SJCRH30 (cell line): ENCODE results near the gene PSMD3. TPM values are rescaled to one million over a fixed set of nuclear protein-coding genes. Genes with fewer than 3 reads are reported as not detected.

Source experiments
- DNase-seq, 2 experiments: peaks; one replicate each; pipeline ENCODE4 v3.0.0-alpha.2; 2015 to 2020
- H3K27ac ChIP-seq: fragments of 250-450 bp; sonication (Bioruptor Pico); 2 replicates; pipeline ENCODE4 v1.5.1; 2020; ENCODE audit warnings: mild to moderate bottlenecking, moderate library complexity
- H3K27me3 ChIP-seq: fragments of 250-450 bp; sonication (Bioruptor Pico); 2 replicates; pipeline ENCODE4 v1.5.1; 2020; ENCODE audit warnings: mild to moderate bottlenecking, moderate library complexity
- H3K36me3 ChIP-seq: fragments of 250-450 bp; sonication (Bioruptor Pico); 2 replicates; pipeline ENCODE4 v1.5.1; 2020; ENCODE audit warnings: mild to moderate bottlenecking, moderate library complexity
- H3K4me1 ChIP-seq: fragments of 250-450 bp; sonication (Bioruptor Pico); 2 replicates; pipeline ENCODE4 v1.5.1; 2020; ENCODE audit warnings: mild to moderate bottlenecking, moderate library complexity
- H3K4me3 ChIP-seq: fragments of 250-450 bp; sonication (Bioruptor Pico); 2 replicates; pipeline ENCODE4 v1.5.1; 2020; ENCODE audit warnings: mild to moderate bottlenecking, moderate library complexity
- H3K9me3 ChIP-seq: fragments of 250-450 bp; sonication (Bioruptor Pico); replicated peaks from 2 replicates; pipeline ENCODE4 v1.5.1; 2020; ENCODE audit warnings: mild to moderate bottlenecking, moderate library complexity
- total RNA-seq: library from RNA; depleted of rRNA; stranded (reverse); fragments of >200 nt; shearing (Covaris generic); gene quantifications from 2 replicates; pipeline ENCODE4 v1.2.3, GENCODE V29; 2014

Gene PSMD3
- total RNA-seq, 1 experiment from 2014 or later = 128 TPM

- no peak overlapping the region for H3K27ac ChIP-seq
- H3K4me1 ChIP-seq = no peaks in the 10 kb centered on the region
- H3K27me3 ChIP-seq = no peaks in the 10 kb centered on the region
- no peak for DNase-seq
- no peak overlapping the region for H3K4me3 ChIP-seq
- H3K9me3 ChIP-seq = no peaks in the 10 kb centered on the region
- no peaks in the 10 kb centered on the region for H3K36me3 ChIP-seq
Measured at GRCh38 chr17:39951924-39952679, 28.5 kb upstream of the PSMD3 start.

GRCh38 chr17:39952680-39953470 is 27.7 kb upstream of the PSMD3 start:
- DNase-seq = peak; percentile 90 to 94
- Histone ChIP-seq H3K27ac (no peak overlapping the region), H3K27me3 (no peaks in the 10 kb centered on the region), H3K9me3 (no peaks in the 10 kb centered on the region), H3K4me3 (peak overlapping the region; percentile 48), H3K36me3 (no peaks in the 10 kb centered on the region), H3K4me1 (no peaks in the 10 kb centered on the region)

GRCh38 chr17:39953471-39953888 is 27.1 kb upstream of the PSMD3 start:
- Histone ChIP-seq H3K9me3 (no peaks in the 10 kb centered on the region), H3K4me1 (no peaks in the 10 kb centered on the region), H3K27me3 (no peaks in the 10 kb centered on the region), H3K4me3 (peak overlapping the region; percentile 48), H3K27ac (no peak overlapping the region), H3K36me3 (no peaks in the 10 kb centered on the region)
- DNase-seq = no peak

- H3K4me1 ChIP-seq = 0 out of 2 replicates have a peak, but pooled peaks cover 3% of the 10 kb centered on the region
- H3K27me3 ChIP-seq = no peaks in the 10 kb centered on the region
- no peak overlapping the region for H3K27ac ChIP-seq
- no peak overlapping the region for H3K4me3 ChIP-seq
- no peaks in the 10 kb centered on the region for H3K9me3 ChIP-seq
- no peak for DNase-seq
- no peaks in the 10 kb centered on the region for H3K36me3 ChIP-seq
Measured at GRCh38 chr17:39954876-39955275, 25.7 kb upstream of the PSMD3 start.

GRCh38 chr17:39955726-39956225 is 24.8 kb upstream of the PSMD3 start:
- no peak overlapping the region for H3K27ac ChIP-seq
- 0 out of 2 replicates have a peak, but pooled peaks cover 3% of the 10 kb centered on the region for H3K4me1 ChIP-seq
- DNase-seq = no peak
- no peak overlapping the region for H3K4me3 ChIP-seq
- no peaks in the 10 kb centered on the region for H3K36me3 ChIP-seq
- H3K9me3 ChIP-seq = no peaks in the 10 kb centered on the region
- no peaks in the 10 kb centered on the region for H3K27me3 ChIP-seq

GRCh38 chr17:39960524-39961041 is 20.0 kb upstream of the PSMD3 start:
- Histone ChIP-seq H3K4me3 (no peak overlapping the region), H3K9me3 (no peaks in the 10 kb centered on the region), H3K4me1 (0 out of 2 replicates have a peak, but pooled peaks cover 3% of the 10 kb centered on the region), H3K27ac (no peak overlapping the region), H3K36me3 (no peaks in the 10 kb centered on the region), H3K27me3 (0 out of 2 replicates have a peak, but pooled peaks cover 2% of the 10 kb centered on the region)
- DNase-seq = no peak

- Histone ChIP-seq H3K27ac (no peak within 1 kb of the TSS), H3K4me1 (0 out of 2 replicates have a peak, but pooled peaks cover 3% of the 10 kb centered on the region), H3K36me3 (no peaks in the 10 kb centered on the region), H3K4me3 (no peak within 1 kb of the TSS), H3K9me3 (no peaks in the 10 kb centered on the region), H3K27me3 (0 out of 2 replicates have a peak, but pooled peaks cover 4% of the 10 kb centered on the region)
- DNase-seq = no peak
Measured at GRCh38 chr17:39962642-39963220, 17.9 kb upstream of the PSMD3 start, which contains the start of gene GSDMA. Gene GSDMA, plus strand, starts transcription at chr17:39963004. Its CDS starts 2,684 bp downstream, at chr17:39965688.

GRCh38 chr17:39963829-39964228 is 16.8 kb upstream of the PSMD3 start:
- no peak for DNase-seq
- Histone ChIP-seq H3K9me3 (no peaks in the 10 kb centered on the region), H3K4me3 (no peak overlapping the region), H3K36me3 (no peaks in the 10 kb centered on the region), H3K4me1 (0 out of 2 replicates have a peak, but pooled peaks cover 3% of the 10 kb centered on the region), H3K27me3 (peaks cover 4% of the 10 kb centered on the region; the same call in 1 of the 2 replicates), H3K27ac (no peak overlapping the region)

GRCh38 chr17:39965017-39965699 is 15.4 kb upstream of the PSMD3 start:
- no peak overlapping the region for H3K27ac ChIP-seq
- H3K4me1 ChIP-seq = no peaks in the 10 kb centered on the region
- H3K4me3 ChIP-seq = no peak overlapping the region
- DNase-seq = no peak
- no peaks in the 10 kb centered on the region for H3K36me3 ChIP-seq
- H3K9me3 ChIP-seq = no peaks in the 10 kb centered on the region
- peaks cover 4% of the 10 kb centered on the region; the same call in 1 of the 2 replicates for H3K27me3 ChIP-seq

- Histone ChIP-seq H3K9me3 (no peaks in the 10 kb centered on the region), H3K27me3 (peaks cover 12% of the 10 kb centered on the region; the same call in 1 of the 2 replicates), H3K36me3 (no peaks in the 10 kb centered on the region), H3K27ac (no peak overlapping the region), H3K4me3 (no peak overlapping the region), H3K4me1 (no peaks in the 10 kb centered on the region)
- no peak for DNase-seq
Measured at GRCh38 chr17:39966771-39967170, 13.8 kb upstream of the PSMD3 start.

- Histone ChIP-seq H3K27me3 (peaks cover 12% of the 10 kb centered on the region; the same call in 1 of the 2 replicates), H3K4me3 (no peak overlapping the region), H3K9me3 (no peaks in the 10 kb centered on the region), H3K27ac (no peak overlapping the region), H3K4me1 (no peaks in the 10 kb centered on the region), H3K36me3 (no peaks in the 10 kb centered on the region)
- DNase-seq = no peak
Measured at GRCh38 chr17:39968761-39969160, 11.8 kb upstream of the PSMD3 start.

GRCh38 chr17:39969375-39969774 is 11.2 kb upstream of the PSMD3 start:
- H3K27ac ChIP-seq = no peak overlapping the region
- no peak for DNase-seq
- H3K4me3 ChIP-seq = no peak overlapping the region
- H3K9me3 ChIP-seq = no peaks in the 10 kb centered on the region
- no peaks in the 10 kb centered on the region for H3K4me1 ChIP-seq
- no peaks in the 10 kb centered on the region for H3K36me3 ChIP-seq
- H3K27me3 ChIP-seq = peaks cover 17% of the 10 kb centered on the region; the same call in 1 of the 2 replicates

- peaks cover 18% of the 10 kb centered on the region; the same call in 1 of the 2 replicates for H3K27me3 ChIP-seq
- H3K4me1 ChIP-seq = no peaks in the 10 kb centered on the region
- no peaks in the 10 kb centered on the region for H3K36me3 ChIP-seq
Measured at GRCh38 chr17:39970157-39970692, 10.4 kb upstream of the PSMD3 start.

More at GRCh38 chr17:39970157-39970692, 10.4 kb upstream of the PSMD3 start:
- H3K27ac ChIP-seq = no peak overlapping the region
- no peak for DNase-seq
- H3K9me3 ChIP-seq = no peaks in the 10 kb centered on the region
- no peak overlapping the region for H3K4me3 ChIP-seq
